Parathyroid adenoma (tissue), 2 donors: Measurements from ENCODE around the gene UQCR11.

Experiments used
- H2AFZ ChIP-seq: fragments of 300-600 bp; sonication (generic); one replicate; pipeline ENCODE4 v1.7.0; 2017; ENCODE audit warnings: antibody characterized with exemption, mild to moderate bottlenecking
- H3K27ac ChIP-seq: fragments of 300-600 bp; sonication (generic); one replicate; pipeline ENCODE4 v1.7.0; 2017
- H3K27me3 ChIP-seq: fragments of 300-600 bp; sonication (generic); one replicate; pipeline ENCODE4 v1.7.0; 2017; ENCODE audit warnings: low read length; ENCODE audit not compliant: control insufficient read depth, insufficient read depth
- H3K36me3 ChIP-seq: fragments of 300-600 bp; sonication (generic); one replicate; pipeline ENCODE4 v1.7.0; 2017; ENCODE audit warnings: low read length; ENCODE audit not compliant: control insufficient read depth, insufficient read depth
- H3K4me1 ChIP-seq: fragments of 300-600 bp; sonication (generic); one replicate; pipeline ENCODE4 v1.7.0; 2017; ENCODE audit warnings: control low read depth
- H3K4me2 ChIP-seq: fragments of 300-600 bp; sonication (generic); one replicate; pipeline ENCODE4 v1.7.0; 2017; ENCODE audit warnings: low read length
- H3K4me3 ChIP-seq: fragments of 300-600 bp; sonication (generic); one replicate; pipeline ENCODE4 v1.7.0; 2017; ENCODE audit warnings: low read depth, low read length
- H3K79me2 ChIP-seq: fragments of 300-600 bp; sonication (generic); one replicate; pipeline ENCODE4 v1.7.0; 2017; ENCODE audit warnings: control low read depth
- H3K9ac ChIP-seq: fragments of 300-600 bp; sonication (generic); one replicate; pipeline ENCODE4 v1.7.0; 2017; ENCODE audit warnings: mild to moderate bottlenecking
- H3K9me3 ChIP-seq: fragments of 300-600 bp; sonication (generic); one replicate; pipeline ENCODE4 v1.7.0; 2017; ENCODE audit warnings: low read length; ENCODE audit not compliant: control insufficient read depth
- CTCF ChIP-seq: fragments of 300-600 bp; sonication (generic); IDR thresholded peaks from one replicate; pipeline ENCODE4 v1.7.0; 2017; ENCODE audit warnings: antibody characterized with exemption, mild to moderate bottlenecking
- donor health status: primary hyperparathyroidism.

The UQCR11 gene

GRCh38 chr19:1612114-1613086 is 7.1 kb upstream of the UQCR11 start:
- H3K4me1 ChIP-seq: no peaks in the 10 kb centered on the region
- no peaks in the 10 kb centered on the region for H3K79me2 ChIP-seq
- no peak overlapping the region for H3K4me3 ChIP-seq
- H2AFZ ChIP-seq: no peak overlapping the region
- no peak overlapping the region for H3K9ac ChIP-seq
- H3K4me2 ChIP-seq: no peak overlapping the region
- no peak overlapping the region for H3K27ac ChIP-seq
- H3K36me3 ChIP-seq: no peaks in the 10 kb centered on the region
- TF ChIP-seq CTCF: no peak
- no peaks in the 10 kb centered on the region for H3K9me3 ChIP-seq
- H3K27me3 ChIP-seq: no peaks in the 10 kb centered on the region

GRCh38 chr19:1611353-1611752 is 6.1 kb upstream of the UQCR11 start:
- Histone ChIP-seq H3K9me3 (no peaks in the 10 kb centered on the region), H2AFZ (no peak overlapping the region), H3K36me3 (no peaks in the 10 kb centered on the region), H3K79me2 (no peaks in the 10 kb centered on the region), H3K27me3 (no peaks in the 10 kb centered on the region), H3K27ac (no peak overlapping the region), H3K9ac (no peak overlapping the region), H3K4me3 (no peak overlapping the region), H3K4me2 (no peak overlapping the region), H3K4me1 (peaks cover 3% of the 10 kb centered on the region)
- no peak for TF ChIP-seq CTCF

- H3K4me2 ChIP-seq: no peak overlapping the region
- TF ChIP-seq CTCF: no peak
- no peak overlapping the region for H3K9ac ChIP-seq
- no peaks in the 10 kb centered on the region for H3K9me3 ChIP-seq
- no peak overlapping the region for H3K4me3 ChIP-seq
- peaks cover 7% of the 10 kb centered on the region for H3K4me1 ChIP-seq
- no peak overlapping the region for H3K27ac ChIP-seq
- H3K79me2 ChIP-seq: no peaks in the 10 kb centered on the region
- H3K27me3 ChIP-seq: no peaks in the 10 kb centered on the region
- no peak overlapping the region for H2AFZ ChIP-seq
- H3K36me3 ChIP-seq: no peaks in the 10 kb centered on the region
Measured at GRCh38 chr19:1610579-1610978, 5.3 kb upstream of the UQCR11 start.

GRCh38 chr19:1609680-1610474 is 4.6 kb upstream of the UQCR11 start:
- Histone ChIP-seq H3K4me1 (peaks cover 7% of the 10 kb centered on the region), H3K79me2 (peaks cover 3% of the 10 kb centered on the region), H3K4me3 (no peak overlapping the region), H2AFZ (no peak overlapping the region), H3K4me2 (no peak overlapping the region), H3K27ac (no peak overlapping the region), H3K27me3 (no peaks in the 10 kb centered on the region), H3K36me3 (no peaks in the 10 kb centered on the region), H3K9ac (no peak overlapping the region), H3K9me3 (no peaks in the 10 kb centered on the region)
- no peak for TF ChIP-seq CTCF
